Measurements from ENCODE around the gene CCDC6. TPM values are rescaled to one million over a fixed set of nuclear protein-coding genes. Genes with fewer than 3 reads are reported as not detected.

Gene CCDC6
- total RNA-seq, 1 donor from 2014 or later: 41.5 TPM

- H3K4me1 Mint-ChIP-seq: peaks cover 5% of the 10 kb centered on the region
These were observed 13.7 kb downstream of the CCDC6 start for GRCh38 chr10:59892697-59893096.

GRCh38 chr10:59891936-59892335 is 14.4 kb downstream of the CCDC6 start:
- Mint-ChIP-seq H3K27ac (ENCODE audit: unreplicated experiment) (no peak overlapping the region), H3K4me1 (peaks cover 5% of the 10 kb centered on the region), H3K27me3 (ENCODE audit: low read depth) (no peaks in the 10 kb centered on the region), H3K4me3 (no peak overlapping the region), H3K36me3 (ENCODE audit: low read depth) (no peaks in the 10 kb centered on the region), H3K9me3 (no peaks in the 10 kb centered on the region)
- TF ChIP-seq, protein P1, sequence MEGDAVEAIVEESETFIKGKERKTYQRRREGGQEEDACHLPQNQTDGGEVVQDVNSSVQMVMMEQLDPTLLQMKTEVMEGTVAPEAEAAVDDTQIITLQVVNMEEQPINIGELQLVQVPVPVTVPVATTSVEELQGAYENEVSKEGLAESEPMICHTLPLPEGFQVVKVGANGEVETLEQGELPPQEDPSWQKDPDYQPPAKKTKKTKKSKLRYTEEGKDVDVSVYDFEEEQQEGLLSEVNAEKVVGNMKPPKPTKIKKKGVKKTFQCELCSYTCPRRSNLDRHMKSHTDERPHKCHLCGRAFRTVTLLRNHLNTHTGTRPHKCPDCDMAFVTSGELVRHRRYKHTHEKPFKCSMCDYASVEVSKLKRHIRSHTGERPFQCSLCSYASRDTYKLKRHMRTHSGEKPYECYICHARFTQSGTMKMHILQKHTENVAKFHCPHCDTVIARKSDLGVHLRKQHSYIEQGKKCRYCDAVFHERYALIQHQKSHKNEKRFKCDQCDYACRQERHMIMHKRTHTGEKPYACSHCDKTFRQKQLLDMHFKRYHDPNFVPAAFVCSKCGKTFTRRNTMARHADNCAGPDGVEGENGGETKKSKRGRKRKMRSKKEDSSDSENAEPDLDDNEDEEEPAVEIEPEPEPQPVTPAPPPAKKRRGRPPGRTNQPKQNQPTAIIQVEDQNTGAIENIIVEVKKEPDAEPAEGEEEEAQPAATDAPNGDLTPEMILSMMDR (conservative IDR thresholded peaks at IDR 0.05): no peak
- DNase-seq (ENCODE audit: low read depth, low spot score): no peak

More at GRCh38 chr10:59892697-59893096, 13.7 kb downstream of the CCDC6 start:
- TF ChIP-seq, protein P1 (conservative IDR thresholded peaks at IDR 0.05): no peak
- H3K27me3 Mint-ChIP-seq (ENCODE audit: low read depth): no peaks in the 10 kb centered on the region
- no peak overlapping the region for H3K4me3 Mint-ChIP-seq
- no peaks in the 10 kb centered on the region for H3K36me3 Mint-ChIP-seq (ENCODE audit: low read depth)
- no peak for DNase-seq (ENCODE audit: low read depth, low spot score)
- H3K27ac Mint-ChIP-seq (ENCODE audit: unreplicated experiment): no peak overlapping the region
- no peaks in the 10 kb centered on the region for H3K9me3 Mint-ChIP-seq

- TF ChIP-seq, protein P1 (conservative IDR thresholded peaks at IDR 0.05): no peak
- H3K4me1 Mint-ChIP-seq: peaks cover 5% of the 10 kb centered on the region
- H3K4me3 Mint-ChIP-seq: no peak overlapping the region
- no peaks in the 10 kb centered on the region for H3K9me3 Mint-ChIP-seq
- H3K27ac Mint-ChIP-seq (ENCODE audit: unreplicated experiment): no peak overlapping the region
- DNase-seq (ENCODE audit: low read depth, low spot score): no peak
- H3K36me3 Mint-ChIP-seq (ENCODE audit: low read depth): no peaks in the 10 kb centered on the region
- H3K27me3 Mint-ChIP-seq (ENCODE audit: low read depth): no peaks in the 10 kb centered on the region
These were observed 15.0 kb downstream of the CCDC6 start for GRCh38 chr10:59891349-59891748.

- no peaks in the 10 kb centered on the region for H3K36me3 Mint-ChIP-seq (ENCODE audit: low read depth)
- no peaks in the 10 kb centered on the region for H3K9me3 Mint-ChIP-seq
- TF ChIP-seq, protein P1 (conservative IDR thresholded peaks at IDR 0.05): no peak
- H3K4me1 Mint-ChIP-seq: peaks cover 10% of the 10 kb centered on the region
- no peak overlapping the region for H3K4me3 Mint-ChIP-seq
- no peak overlapping the region for H3K27ac Mint-ChIP-seq (ENCODE audit: unreplicated experiment)
- DNase-seq (ENCODE audit: low read depth, low spot score): no peak
- H3K27me3 Mint-ChIP-seq (ENCODE audit: low read depth): no peaks in the 10 kb centered on the region
These were observed 17.4 kb downstream of the CCDC6 start for GRCh38 chr10:59888781-59889435.

DNA sequence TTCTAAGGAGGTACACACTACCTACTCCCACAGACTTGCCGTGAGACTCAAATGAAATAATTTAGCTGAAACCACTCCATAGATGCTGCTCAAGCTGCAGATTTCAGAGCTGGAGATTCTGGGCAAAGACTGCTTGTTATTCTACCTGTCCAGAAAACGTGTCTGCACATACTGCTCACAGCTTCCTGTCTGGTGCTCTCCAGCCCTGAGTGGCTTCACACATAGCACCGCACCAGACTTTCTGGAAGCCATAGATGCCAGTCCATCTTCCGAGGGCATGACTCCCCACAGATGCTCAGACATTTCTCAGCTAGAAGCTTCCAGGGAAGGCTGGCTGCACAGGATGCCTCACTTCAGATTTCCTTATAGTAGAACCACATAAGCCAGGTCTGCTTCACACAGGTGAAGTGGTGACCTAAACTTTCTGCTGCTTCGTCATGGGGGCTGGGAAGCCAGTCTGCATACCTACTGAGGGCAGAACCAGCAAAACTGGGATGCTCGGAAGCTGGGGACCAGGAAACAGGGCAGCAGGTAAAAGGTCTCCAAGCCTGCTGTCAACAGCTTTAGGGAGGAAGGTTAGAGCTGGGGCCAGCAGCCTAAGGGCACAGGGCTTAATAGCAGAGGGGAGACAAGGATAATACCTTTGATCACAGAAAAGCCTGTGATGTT is 18.2 kb downstream of the CCDC6 start:
- no peak for DNase-seq (ENCODE audit: low read depth, low spot score)
- Mint-ChIP-seq H3K4me1 (peaks cover 11% of the 10 kb centered on the region), H3K4me3 (no peak overlapping the region), H3K9me3 (no peaks in the 10 kb centered on the region), H3K27me3 (ENCODE audit: low read depth) (no peaks in the 10 kb centered on the region), H3K27ac (ENCODE audit: unreplicated experiment) (no peak overlapping the region), H3K36me3 (ENCODE audit: low read depth) (no peaks in the 10 kb centered on the region)
- TF ChIP-seq, protein P1 (conservative IDR thresholded peaks at IDR 0.05): no peak
